HEK293 (cell line): ENCODE results near the gene SERINC3.

ENCODE experiments used
- GLI2 ChIP-seq: fragments of 450-650 bp; formaldehyde crosslinking; IDR thresholded peaks from 2 replicates; pipeline ENCODE4; 2017; ENCODE audit warnings: missing biosample characterization, missing genetic modification characterization, low read depth, borderline replicate concordance
- GLIS1 ChIP-seq: fragments of 450-650 bp; formaldehyde crosslinking; IDR thresholded peaks from 2 replicates; pipeline ENCODE4 v1.5.1; 2016; ENCODE audit warnings: missing biosample characterization, missing genetic modification characterization
- GLIS2 ChIP-seq: fragments of 450-650 bp; formaldehyde crosslinking; IDR thresholded peaks from 2 replicates; pipeline ENCODE4 v1.5.1; 2016; ENCODE audit warnings: missing biosample characterization, missing genetic modification characterization
- KLF9 ChIP-seq: fragments of 450-650 bp; formaldehyde crosslinking; IDR thresholded peaks from 2 replicates; pipeline ENCODE4 v1.5.1; 2016; ENCODE audit warnings: missing biosample characterization, missing genetic modification characterization, low read depth
- PBX3 ChIP-seq: sonication (generic); formaldehyde crosslinking; IDR thresholded peaks from 2 replicates; pipeline ENCODE4 v1.8.1; 2022; ENCODE audit warnings: mild to moderate bottlenecking, moderate library complexity, missing genetic modification reagents
- PRDM1 ChIP-seq: fragments of 450-650 bp; formaldehyde crosslinking; IDR thresholded peaks from 2 replicates; pipeline ENCODE4; 2016; ENCODE audit warnings: missing biosample characterization, missing genetic modification characterization
- PRDM6 ChIP-seq: fragments of 450-650 bp; formaldehyde crosslinking; IDR thresholded peaks from 2 replicates; pipeline ENCODE4 v1.5.1; 2017; ENCODE audit warnings: missing biosample characterization, missing genetic modification characterization
- SCRT1 ChIP-seq: fragments of 450-650 bp; formaldehyde crosslinking; IDR thresholded peaks from 2 replicates; pipeline ENCODE4 v1.5.1; 2016; ENCODE audit warnings: missing biosample characterization, missing genetic modification characterization, borderline replicate concordance
- ZBTB17 ChIP-seq: fragments of 450-650 bp; formaldehyde crosslinking; IDR thresholded peaks from 2 replicates; pipeline ENCODE4 v1.5.1; 2016; ENCODE audit warnings: missing biosample characterization, missing genetic modification characterization
- ZBTB44 ChIP-seq: fragments of 450-650 bp; IDR thresholded peaks from 2 replicates; pipeline ENCODE4 v1.5.1; 2018; ENCODE audit warnings: missing biosample characterization, mild to moderate bottlenecking, missing genetic modification characterization
- ZIC2 ChIP-seq: fragments of 450-650 bp; formaldehyde crosslinking; IDR thresholded peaks from 2 replicates; pipeline ENCODE4 v1.5.1; 2016; ENCODE audit warnings: missing biosample characterization, missing genetic modification characterization
- ZNF133 ChIP-seq: fragments of 450-650 bp; formaldehyde crosslinking; IDR thresholded peaks from 2 replicates; pipeline ENCODE4 v1.5.1; 2016; ENCODE audit warnings: missing biosample characterization, missing genetic modification characterization
- ZNF155 ChIP-seq: fragments of 450-650 bp; formaldehyde crosslinking; IDR thresholded peaks from 2 replicates; pipeline ENCODE4 v1.5.1; 2016; ENCODE audit warnings: missing biosample characterization, missing genetic modification characterization
- ZNF16 ChIP-seq: fragments of 450-650 bp; formaldehyde crosslinking; IDR thresholded peaks from 2 replicates; pipeline ENCODE4 v1.5.1; 2016; ENCODE audit warnings: low read depth, missing biosample characterization, missing genetic modification characterization
- ZNF18 ChIP-seq: fragments of 450-650 bp; formaldehyde crosslinking; IDR thresholded peaks from 2 replicates; pipeline ENCODE4 v1.5.1; 2016; ENCODE audit warnings: missing biosample characterization, missing genetic modification characterization
- ZNF184 ChIP-seq: fragments of 450-650 bp; IDR thresholded peaks from 2 replicates; pipeline ENCODE4 v1.5.1; 2018; ENCODE audit warnings: missing biosample characterization, mild to moderate bottlenecking, missing genetic modification characterization
- ZNF202 ChIP-seq: fragments of 450-650 bp; formaldehyde crosslinking; IDR thresholded peaks from 2 replicates; pipeline ENCODE4 v1.5.1; 2016; ENCODE audit warnings: missing biosample characterization, missing genetic modification characterization, borderline replicate concordance
- ZNF248 ChIP-seq: fragments of 450-650 bp; formaldehyde crosslinking; IDR thresholded peaks from 2 replicates; pipeline ENCODE4 v1.5.1; 2017; ENCODE audit warnings: missing biosample characterization, missing genetic modification characterization
- ZNF311 ChIP-seq: fragments of 450-650 bp; formaldehyde crosslinking; IDR thresholded peaks from 2 replicates; pipeline ENCODE4 v1.5.1; 2017; ENCODE audit warnings: missing biosample characterization, missing genetic modification characterization, borderline replicate concordance
- ZNF354C ChIP-seq: fragments of 450-650 bp; formaldehyde crosslinking; IDR thresholded peaks from 2 replicates; pipeline ENCODE4 v1.5.1; 2016; ENCODE audit warnings: missing biosample characterization, missing genetic modification characterization, low read depth, borderline replicate concordance
- ZNF404 ChIP-seq: fragments of 450-650 bp; formaldehyde crosslinking; IDR thresholded peaks from 2 replicates; pipeline ENCODE4 v1.5.1; 2017; ENCODE audit warnings: missing biosample characterization, missing genetic modification characterization
- ZNF510 ChIP-seq: fragments of 450-650 bp; formaldehyde crosslinking; IDR thresholded peaks from 2 replicates; pipeline ENCODE4 v1.5.1; 2018; ENCODE audit warnings: mild to moderate bottlenecking, missing genetic modification characterization, missing biosample characterization; ENCODE audit not compliant: insufficient replicate concordance
- ZNF560 ChIP-seq: fragments of 450-650 bp; formaldehyde crosslinking; IDR thresholded peaks from 2 replicates; pipeline ENCODE4 v1.5.1; 2017; ENCODE audit warnings: missing biosample characterization, missing genetic modification characterization, borderline replicate concordance
- ZNF645 ChIP-seq: fragments of 450-650 bp; formaldehyde crosslinking; IDR thresholded peaks from 2 replicates; pipeline ENCODE4; 2016; ENCODE audit warnings: missing biosample characterization, missing genetic modification characterization
- ZNF660 ChIP-seq: fragments of 450-650 bp; IDR thresholded peaks from 2 replicates; pipeline ENCODE4 v1.5.1; 2018; ENCODE audit warnings: missing biosample characterization, mild to moderate bottlenecking, missing genetic modification characterization
- ZNF664 ChIP-seq: fragments of 450-650 bp; formaldehyde crosslinking; IDR thresholded peaks from 2 replicates; pipeline ENCODE4 v1.5.1; 2016; ENCODE audit warnings: missing biosample characterization, missing genetic modification characterization
- ZNF677 ChIP-seq: fragments of 450-650 bp; IDR thresholded peaks from 2 replicates; pipeline ENCODE4 v1.5.0; 2018; ENCODE audit warnings: missing biosample characterization, mild to moderate bottlenecking, missing genetic modification characterization, moderate library complexity
- ZNF776 ChIP-seq: fragments of 450-650 bp; formaldehyde crosslinking; IDR thresholded peaks from 2 replicates; pipeline ENCODE4 v1.5.0; 2017; ENCODE audit warnings: missing biosample characterization, missing genetic modification characterization, borderline replicate concordance
- ZNF830 ChIP-seq: fragments of 450-650 bp; IDR thresholded peaks from 2 replicates; pipeline ENCODE4 v1.5.0; 2018; ENCODE audit warnings: missing biosample characterization, missing genetic modification characterization, low read depth, mild to moderate bottlenecking, moderate library complexity
- ZNF843 ChIP-seq: fragments of 450-650 bp; formaldehyde crosslinking; IDR thresholded peaks from 2 replicates; pipeline ENCODE4 v1.5.1; 2016; ENCODE audit warnings: missing biosample characterization, missing genetic modification characterization

Gene SERINC3

GRCh38 chr20:44521484-44522481 lies at the start of gene SERINC3 (continued):
- TF ChIP-seq ZIC2 (tag by site-specific recombination) (no peak), ZNF645 (tag by site-specific recombination) (no peak), ZBTB17 (tag by site-specific recombination) (peak; percentile 65), PRDM6 (tag by site-specific recombination) (no peak), ZNF843 (no peak), KLF9 (peak; percentile 87), ZNF155 (tag by site-specific recombination) (no peak), ZNF248 (tag by site-specific recombination) (no peak), ZNF184 (no peak), ZNF660 (tag by site-specific recombination) (no peak), ZNF677 (tag by site-specific recombination) (no peak), ZNF311 (no peak), ZNF202 (no peak), ZNF18 (tag by site-specific recombination) (no peak), ZNF510 (tag by site-specific recombination) (no peak), GLIS1 (peak; percentile 34; the same call in 1 of the 2 replicates), ZNF404 (tag by site-specific recombination) (no peak), ZNF664 (tag by site-specific recombination) (no peak), PRDM1 (no peak), ZNF776 (tag by site-specific recombination) (no peak), ZNF354C (tag by site-specific recombination) (no peak), PBX3 (CRISPR knock-in tag) (no peak), SCRT1 (no peak), ZNF16 (tag by site-specific recombination) (no peak), ZBTB44 (no peak; the same call in 1 of the 2 replicates), GLIS2 (tag by site-specific recombination) (peak; percentile 61; the same call in 1 of the 2 replicates), GLI2 (tag by site-specific recombination) (no peak), ZNF133 (tag by site-specific recombination) (no peak), ZNF560 (tag by site-specific recombination) (no peak), ZNF830 (no peak)
